Esophagus muscularis mucosa (tissue), 4 donors: ENCODE data around the gene AQP5. TPM values are rescaled to one million over a fixed set of nuclear protein-coding genes. Genes with fewer than 3 reads are reported as not detected.

Experiments used
- DNase-seq: peaks from one replicate; pipeline ENCODE4 v3.0.0-alpha.2; 2017; ENCODE audit errors: extremely low spot score
- H3K27ac ChIP-seq, 4 donors: fragments of 200-600 bp; sonication (generic); replicated peaks in 1 of 4; 1 replicate in 3 of 4; 2 replicates in 1 of 4; pipeline ENCODE4 v1.5.1; 2016 to 2019; ENCODE audit warnings: mild to moderate bottlenecking in 1 of 4
- H3K27me3 ChIP-seq, 4 donors: fragments of 200-600 bp; sonication (generic); one replicate each; pipeline versions ENCODE4 v1.5.1 to v1.6.0; 2016 to 2019
- H3K36me3 ChIP-seq, 4 donors: fragments of 200-600 bp; sonication (generic); one replicate each; pipeline ENCODE4 v1.5.1; 2016 to 2019
- H3K4me1 ChIP-seq, 4 donors: fragments of 200-600 bp; sonication (generic); one replicate each; pipeline ENCODE4 v1.5.1; 2016 to 2019
- H3K4me3 ChIP-seq, 4 donors: fragments of 200-600 bp; sonication (generic); 1 replicate in 2 of 4; 2 replicates in 2 of 4; pipeline ENCODE4 v1.5.1; 2016 to 2019; ENCODE audit warnings: mild to moderate bottlenecking in 4 of 4, moderate library complexity in 1 of 4
- H3K9me3 ChIP-seq, 4 donors: fragments of 200-600 bp; sonication (generic); 1 replicate in 3 of 4; 2 replicates in 1 of 4; pipeline ENCODE4 v1.5.1; 2016 to 2019
- CTCF ChIP-seq, 3 experiments: fragments of 200-600 bp in 2 of 3; fragments of 450-650 bp in 1 of 3; sonication (generic) in 2 of 3; IDR thresholded peaks; one replicate each; pipeline ENCODE4 v1.5.1; 2017 to 2019; ENCODE audit warnings: antibody characterized with exemption in 3 of 3, mild to moderate bottlenecking in 2 of 3, moderate library complexity in 1 of 3
- EP300 ChIP-seq: sonication (generic); formaldehyde crosslinking; IDR thresholded peaks from one replicate; pipeline ENCODE4 v1.6.1; 2017; ENCODE audit warnings: antibody characterized with exemption
- POLR2A ChIP-seq: fragments of 450-650 bp; IDR thresholded peaks from one replicate; pipeline ENCODE4 v1.6.1; 2017; ENCODE audit warnings: antibody characterized with exemption, moderate library complexity, mild to moderate bottlenecking, low read depth
- POLR2AphosphoS5 ChIP-seq, 2 donors: sonication (generic); formaldehyde crosslinking; IDR thresholded peaks; one replicate each; pipeline ENCODE4 v1.6.1; 2017; ENCODE audit warnings: antibody characterized with exemption in 2 of 2
- WGBS: methylation state at CpG from one replicate; pipeline ENCODE4 v1.1.5; 2018; 5-methylcytosine and 5-hydroxymethylcytosine counted together
- intact Hi-C: fragments of 100-400 bp; cut with DNase I; formaldehyde crosslinking; loops from one replicate; pipeline ENCODE4 v1.15.1; 2023
- total RNA-seq, 4 donors: library from RNA; depleted of rRNA; stranded (reverse); fragments of >200 nt; gene quantifications; one replicate each; pipeline versions ENCODE4 v1.1.0 to v1.2.1, GENCODE V29; 2016

Gene AQP5
- total RNA-seq, 4 donors from 2014 or later: 0.83 TPM; not detected in 3

- no peak for DNase-seq
- H3K27me3 ChIP-seq: peaks cover 0 to 38% (median 2%) of the 10 kb centered on the region in 4 donors
- 92% methylated on average over 11 of the region's 13 CpGs for WGBS
- H3K9me3 ChIP-seq: no peaks in the 10 kb centered on the region
- H3K27ac ChIP-seq: no peak overlapping the region
- no peak overlapping the region for H3K4me3 ChIP-seq
- TF ChIP-seq CTCF (IDR thresholded peaks at IDR 0.05): no peak
- TF ChIP-seq POLR2A: no peak
- no peak for TF ChIP-seq EP300
- TF ChIP-seq POLR2AphosphoS5 (IDR thresholded peaks at IDR 0.05): no peak
- H3K4me1 ChIP-seq: peaks cover 5 to 11% (median 10%) of the 10 kb centered on the region in 4 donors
- no peaks in the 10 kb centered on the region for H3K36me3 ChIP-seq
- intact Hi-C loops: loop anchor here (5.0 kb wide), 1 partner anchor 82 kb away; no protein-coding TSS in a partner anchor
Observed at GRCh38 chr12:49948866-49949845, 12.5 kb upstream of the AQP5 start.

- H3K27me3 ChIP-seq: peaks cover 0 to 45% (median 8%) of the 10 kb centered on the region in 4 donors
- H3K4me1 ChIP-seq: peaks cover 5 to 11% (median 10%) of the 10 kb centered on the region in 4 donors
- no peak for TF ChIP-seq CTCF (IDR thresholded peaks at IDR 0.05)
- TF ChIP-seq EP300: no peak
- no peak for TF ChIP-seq POLR2A
- no peak for TF ChIP-seq POLR2AphosphoS5 (IDR thresholded peaks at IDR 0.05)
- no peak overlapping the region for H3K4me3 ChIP-seq
- no peaks in the 10 kb centered on the region for H3K9me3 ChIP-seq
- intact Hi-C loops: loop anchor here (5.0 kb wide), 1 partner anchor 83 kb away; no protein-coding TSS in a partner anchor
- DNase-seq: no peak
- no peaks in the 10 kb centered on the region for H3K36me3 ChIP-seq
- WGBS: 100% methylated on average over 3 of the region's 3 CpGs
- no peak overlapping the region for H3K27ac ChIP-seq
Observed at GRCh38 chr12:49949866-49950265, 11.8 kb upstream of the AQP5 start.

- no peak for TF ChIP-seq CTCF (IDR thresholded peaks at IDR 0.05)
- TF ChIP-seq POLR2AphosphoS5 (IDR thresholded peaks at IDR 0.05): no peak
- TF ChIP-seq EP300: no peak
- no peak for TF ChIP-seq POLR2A
- no peaks in the 10 kb centered on the region for H3K36me3 ChIP-seq
- H3K27ac ChIP-seq: no peak within 1 kb of the TSS
- H3K4me1 ChIP-seq: peaks cover 0 to 11% (median 7%) of the 10 kb centered on the region in 4 donors
- H3K9me3 ChIP-seq: no peaks in the 10 kb centered on the region
- peaks cover 0 to 52% (median 15%) of the 10 kb centered on the region in 4 donors for H3K27me3 ChIP-seq
- intact Hi-C loops: no loop called here
- H3K4me3 ChIP-seq: no peak within 1 kb of the TSS
- no peak for DNase-seq
- 93% methylated on average over 13 of the region's 32 CpGs for WGBS
Observed at GRCh38 chr12:49950273-49951251, 11.1 kb upstream of the AQP5 start, which contains the start of gene AQP2. AQP2 (plus strand) TSS chr12:49950737; CDS start chr12:49950831, 94 bp downstream.

- no peak for DNase-seq
- H3K27ac ChIP-seq: no peak overlapping the region
- H3K9me3 ChIP-seq: no peaks in the 10 kb centered on the region
- intact Hi-C loops: no loop called here
- WGBS: 87% methylated on average over 14 of the region's 14 CpGs
- no peak overlapping the region for H3K4me3 ChIP-seq
- TF ChIP-seq POLR2A: no peak
- no peak for TF ChIP-seq EP300
- no peak for TF ChIP-seq POLR2AphosphoS5 (IDR thresholded peaks at IDR 0.05)
- no peak for TF ChIP-seq CTCF (IDR thresholded peaks at IDR 0.05)
- H3K27me3 ChIP-seq: peaks cover 0 to 63% (median 18%) of the 10 kb centered on the region in 4 donors
- no peaks in the 10 kb centered on the region for H3K36me3 ChIP-seq
- peaks cover 0 to 10% (median 2%) of the 10 kb centered on the region in 4 donors for H3K4me1 ChIP-seq
Observed at GRCh38 chr12:49951411-49952240, 10.0 kb upstream of the AQP5 start.
